ENCODE measurements around the gene TMEM219. TPM values are rescaled to one million over a fixed set of nuclear protein-coding genes. Genes with fewer than 3 reads are reported as not detected.

Gene TMEM219
- total and polyA plus RNA-seq, 10 of the 15 experiments (the other 5 are each of a cell fraction or from before 2014, with no cell fraction given): 33.6 to 74.6 (median 56.5) TPM

GRCh38 chr16:29915590-29916247 is 46.2 kb upstream of the TMEM219 start:
- BruUV-seq (replicated peaks): TSS peak; percentile 39
- ATAC-seq (no peak), DNase-seq (ENCODE audit: low read depth, low spot score) (no peak), FAIRE-seq (no peak)
- H3K27me3 ChIP-seq (replicated peaks in 1 of 2; ENCODE audit: control insufficient read depth in 2 of 2, insufficient read depth in 2 of 2, low read length in 1 of 2): no peaks in the 10 kb centered on the region
- ChIA-PET SMC1A (ENCODE audit: uncharacterized antibody, unreplicated experiment) (interaction anchor here (2.0 kb wide), 1 partner anchor 16 kb away, joined by 4 read pairs; the partner anchor contains the start of gene ASPHD1), RAD21 (ENCODE audit: unreplicated experiment) (interaction anchor here (1.5 kb wide), 1 partner anchor 116 kb away, joined by 3 read pairs; no protein-coding TSS in a partner anchor), CTCF (interaction anchor here (1.2 to 2.5 kb wide), 2 partner anchors 46 to 116 kb away, joined by 5 to 7 read pairs; partner anchors contain the start of gene TMEM219), POLR2A (interaction anchor here (0.6 to 1.7 kb wide), 4 partner anchors 10 to 1009 kb away, joined by 3 to 11 read pairs (median 4); partner anchors contain the start of gene KCTD13)
- in situ Hi-C loops (cut with MboI) (no loop called here), intact Hi-C loops (cut with micrococcal nuclease; ENCODE audit: unreplicated experiment) (no loop called here)
- no peak overlapping the region for H3K4me2 ChIP-seq (ENCODE audit: control insufficient read depth, insufficient read depth)
- no peak overlapping the region for H3K27ac ChIP-seq (ENCODE audit: control insufficient read depth, insufficient read depth)
- WGBS (ENCODE audit: insufficient coverage, insufficient replicate concordance, low lambda C conversion rate, missing lambda C conversion rate): over 99% methylated on average over 6 of the region's 6 CpGs
- H4K20me1 ChIP-seq (ENCODE audit: control insufficient read depth, insufficient read depth): no peaks in the 10 kb centered on the region
- H3K4me3 ChIP-seq: no peak overlapping the region
- no peak overlapping the region for H2AFZ ChIP-seq (ENCODE audit: control insufficient read depth, low read depth, low read length)
- H3K36me3 ChIP-seq (ENCODE audit: control insufficient read depth in 2 of 2, insufficient read depth in 2 of 2, low read length in 1 of 2): peaks cover 0 to 2% of the 10 kb centered on the region in 2 experiments; a peak in 2 of 4 replicates
- H3K4me1 ChIP-seq (ENCODE audit: control insufficient read depth, insufficient read depth, low read length): no peaks in the 10 kb centered on the region
- no peaks in the 10 kb centered on the region for H3K79me2 ChIP-seq (ENCODE audit: control insufficient read depth, insufficient read depth, low read length)
- no peaks in the 10 kb centered on the region for H3K9me3 ChIP-seq (replicated peaks; ENCODE audit: control insufficient read depth, insufficient read depth, low read length)
- H3K9ac ChIP-seq (ENCODE audit: control insufficient read depth, insufficient read depth, low read length): no peak overlapping the region
- TF ChIP-seq SPI1 (IDR thresholded peaks at IDR 0.05; ENCODE audit: borderline replicate concordance, insufficient read depth, low read depth, low read length): no peak
- no peak for TF ChIP-seq REST (IDR thresholded peaks at IDR 0.05; ENCODE audit: low read depth, low read length)
- no peak for TF ChIP-seq CUX1 (IDR thresholded peaks at IDR 0.05; ENCODE audit: insufficient replicate concordance, low read depth, low read length)
- no peak for TF ChIP-seq RELB (IDR thresholded peaks at IDR 0.05; ENCODE audit: low read depth)
- TF ChIP-seq IRF3 (IDR thresholded peaks at IDR 0.05): no peak
- no peak for TF ChIP-seq SUZ12 (IDR thresholded peaks at IDR 0.05; ENCODE audit: unreplicated experiment)
- no peak for TF ChIP-seq SKIL (IDR thresholded peaks at IDR 0.05; ENCODE audit: low read depth, poor library complexity, severe bottlenecking)

Measured in GM12878 (cell line).